Mesendoderm (in vitro differentiated cells): ENCODE results near the gene GCG.

ENCODE experiments used
- DNase-seq: peaks from one replicate; pipeline ENCODE4 v3.0.0; 2013
- H2AK5ac ChIP-seq: 2 replicates; pipeline ENCODE4 v1.6.1; 2013; ENCODE audit warnings: low read length, inconsistent platforms
- H2BK120ac ChIP-seq: 2 replicates; pipeline ENCODE4 v1.6.1; 2013; ENCODE audit warnings: low read depth, mild to moderate bottlenecking, low read length, moderate library complexity, mixed read lengths
- H2BK15ac ChIP-seq: replicated peaks from 2 replicates; pipeline ENCODE4 v1.6.1; 2013; ENCODE audit warnings: low read depth, mild to moderate bottlenecking, moderate library complexity
- H2BK5ac ChIP-seq: 2 replicates; pipeline ENCODE4 v1.6.1; 2013; ENCODE audit warnings: low read length, inconsistent platforms
- H3K18ac ChIP-seq: 2 replicates; pipeline ENCODE4 v1.6.1; 2013; ENCODE audit warnings: mild to moderate bottlenecking, low read length, mixed read lengths
- H3K23ac ChIP-seq: one replicate; pipeline ENCODE4 v1.6.1; 2013; ENCODE audit warnings: low read length
- H3K27ac ChIP-seq: 2 replicates; pipeline ENCODE4 v1.5.1; 2013; ENCODE audit warnings: low read depth, mild to moderate bottlenecking, inconsistent platforms, low read length, moderate library complexity
- H3K27me3 ChIP-seq: 2 replicates; pipeline ENCODE4 v1.6.1; 2013; ENCODE audit warnings: low read length, control low read depth, mild to moderate bottlenecking, inconsistent platforms; ENCODE audit not compliant: insufficient read depth, poor library complexity
- H3K36me3 ChIP-seq: 2 replicates; pipeline ENCODE4 v1.6.1; 2013; ENCODE audit warnings: low read length, inconsistent platforms; ENCODE audit not compliant: control insufficient read depth, insufficient read depth
- H3K4ac ChIP-seq: one replicate; pipeline ENCODE4 v1.6.1; 2013; ENCODE audit warnings: low read depth, mild to moderate bottlenecking, low read length, moderate library complexity
- H3K4me1 ChIP-seq: 2 replicates; pipeline ENCODE4 v1.6.1; 2013; ENCODE audit warnings: low read depth, low read length, inconsistent platforms; ENCODE audit not compliant: control insufficient read depth
- H3K4me2 ChIP-seq: 2 replicates; pipeline ENCODE4 v1.6.1; 2013; ENCODE audit warnings: low read length
- H3K4me3 ChIP-seq: 2 replicates; pipeline ENCODE4 v1.5.1; 2013; ENCODE audit warnings: mild to moderate bottlenecking, low read length
- H3K56ac ChIP-seq: one replicate; pipeline ENCODE4 v1.6.1; 2013; ENCODE audit warnings: low read length
- H3K79me1 ChIP-seq: 2 replicates; pipeline ENCODE4 v1.6.1; 2013; ENCODE audit warnings: low read length, inconsistent platforms
- H3K79me2 ChIP-seq: 2 replicates; pipeline ENCODE4 v1.6.1; 2013; ENCODE audit warnings: mild to moderate bottlenecking, low read length; ENCODE audit not compliant: control insufficient read depth, insufficient read depth
- H3K9ac ChIP-seq: 2 replicates; pipeline ENCODE4 v1.6.1; 2013; ENCODE audit warnings: low read length, inconsistent platforms
- H4K5ac ChIP-seq: one replicate; pipeline ENCODE4 v1.6.1; 2013; ENCODE audit warnings: low read length
- H4K8ac ChIP-seq: one replicate; pipeline ENCODE4 v1.6.1; 2013; ENCODE audit warnings: low read depth, mild to moderate bottlenecking, control low read depth, low read length, moderate library complexity
- WGBS: extraction: QIAGEN DNeasy Blood & Tissue Kit; methylation state at CpG from one replicate; pipeline ENCODE4 v1.1.7; 2013; ENCODE audit warnings: low lambda C conversion rate, missing lambda C conversion rate; ENCODE audit not compliant: insufficient coverage; ENCODE audit errors: extremely low coverage; 5-methylcytosine and 5-hydroxymethylcytosine counted together

The GCG gene

GRCh38 chr2:162159446-162159845 lies 7.4 kb upstream of the GCG start:
- Histone ChIP-seq H3K56ac (no peak overlapping the region), H2BK120ac (no peak overlapping the region), H3K27ac (no peak overlapping the region), H3K9ac (no peak overlapping the region), H2AK5ac (no peak overlapping the region), H3K79me2 (no peaks in the 10 kb centered on the region), H3K4ac (no peak overlapping the region), H3K4me1 (no peaks in the 10 kb centered on the region), H3K27me3 (no peaks in the 10 kb centered on the region), H4K5ac (no peak overlapping the region), H3K4me2 (no peak overlapping the region), H3K4me3 (no peak overlapping the region), H3K36me3 (no peaks in the 10 kb centered on the region), H3K79me1 (no peaks in the 10 kb centered on the region), H3K18ac (no peak overlapping the region), H2BK5ac (no peak overlapping the region), H2BK15ac (no peak overlapping the region), H4K8ac (no peak overlapping the region), H3K23ac (no peak overlapping the region)
- DNase-seq: no peak
- no CpG with 5 or more reads among the region's 6 CpGs for WGBS

GRCh38 chr2:162156149-162156548 lies 4.1 kb upstream of the GCG start:
- H3K18ac ChIP-seq: no peak overlapping the region

GRCh38 chr2:162155093-162155492 lies 3.0 kb upstream of the GCG start:
- Histone ChIP-seq H3K56ac (no peak overlapping the region), H3K4ac (no peak overlapping the region), H2AK5ac (no peak overlapping the region), H2BK120ac (no peak overlapping the region), H4K8ac (no peak overlapping the region), H4K5ac (no peak overlapping the region), H3K36me3 (no peaks in the 10 kb centered on the region), H2BK5ac (no peak overlapping the region), H3K4me2 (no peak overlapping the region), H3K18ac (no peak overlapping the region), H3K4me3 (no peak overlapping the region), H3K4me1 (no peaks in the 10 kb centered on the region), H3K79me1 (no peaks in the 10 kb centered on the region), H3K23ac (no peak overlapping the region), H3K79me2 (no peaks in the 10 kb centered on the region), H3K9ac (no peak overlapping the region), H3K27me3 (no peaks in the 10 kb centered on the region), H2BK15ac (no peak overlapping the region), H3K27ac (no peak overlapping the region)
- WGBS: no CpG with 5 or more reads among the region's 3 CpGs
- DNase-seq: no peak

More at GRCh38 chr2:162156149-162156548, 4.1 kb upstream of the GCG start:
- no peaks in the 10 kb centered on the region for H3K79me2 ChIP-seq
- no peak overlapping the region for H3K9ac ChIP-seq
- no peak overlapping the region for H4K5ac ChIP-seq
- H3K4me3 ChIP-seq: no peak overlapping the region
- no CpG with 5 or more reads among the region's 3 CpGs for WGBS
- no peaks in the 10 kb centered on the region for H3K79me1 ChIP-seq
- no peak overlapping the region for H2AK5ac ChIP-seq
- H3K27me3 ChIP-seq: no peaks in the 10 kb centered on the region
- no peak overlapping the region for H3K4ac ChIP-seq
- H3K4me2 ChIP-seq: no peak overlapping the region
- no peaks in the 10 kb centered on the region for H3K4me1 ChIP-seq
- H2BK5ac ChIP-seq: no peak overlapping the region
- no peak for DNase-seq
- H2BK120ac ChIP-seq: no peak overlapping the region
- H3K36me3 ChIP-seq: no peaks in the 10 kb centered on the region
- no peak overlapping the region for H3K56ac ChIP-seq
- no peak overlapping the region for H3K23ac ChIP-seq
- no peak overlapping the region for H2BK15ac ChIP-seq
- no peak overlapping the region for H4K8ac ChIP-seq
- H3K27ac ChIP-seq: no peak overlapping the region

- Histone ChIP-seq H3K79me1 (no peaks in the 10 kb centered on the region), H2BK120ac (no peak overlapping the region), H3K79me2 (no peaks in the 10 kb centered on the region), H3K9ac (no peak overlapping the region), H3K4me1 (no peaks in the 10 kb centered on the region), H3K23ac (no peak overlapping the region), H3K27me3 (no peaks in the 10 kb centered on the region), H3K4me2 (no peak overlapping the region), H4K5ac (no peak overlapping the region), H3K18ac (no peak overlapping the region), H3K36me3 (no peaks in the 10 kb centered on the region), H2AK5ac (no peak overlapping the region), H2BK5ac (no peak overlapping the region), H3K56ac (no peak overlapping the region), H3K4ac (no peak overlapping the region), H2BK15ac (no peak overlapping the region), H3K4me3 (no peak overlapping the region), H3K27ac (no peak overlapping the region), H4K8ac (no peak overlapping the region)
- WGBS: no CpG with 5 or more reads among the region's 5 CpGs
- DNase-seq: peak; percentile 69
These were observed 1.7 kb upstream of the GCG start for GRCh38 chr2:162153608-162154224.

GRCh38 chr2:162149940-162150339 lies 2.1 kb downstream of the GCG start:
- no CpG with 5 or more reads among the region's 8 CpGs for WGBS
- Histone ChIP-seq H2BK15ac (no peak overlapping the region), H3K56ac (no peak overlapping the region), H3K4me3 (no peak overlapping the region), H3K36me3 (no peaks in the 10 kb centered on the region), H3K27ac (no peak overlapping the region), H2AK5ac (no peak overlapping the region), H4K8ac (no peak overlapping the region), H3K4ac (no peak overlapping the region), H3K9ac (no peak overlapping the region), H3K79me1 (no peaks in the 10 kb centered on the region), H3K23ac (no peak overlapping the region), H2BK5ac (no peak overlapping the region), H3K27me3 (no peaks in the 10 kb centered on the region), H3K18ac (no peak overlapping the region), H3K4me1 (no peaks in the 10 kb centered on the region), H2BK120ac (no peak overlapping the region), H3K4me2 (no peak overlapping the region), H4K5ac (no peak overlapping the region), H3K79me2 (no peaks in the 10 kb centered on the region)
- DNase-seq: no peak

GRCh38 chr2:162149466-162149865 lies 2.6 kb downstream of the GCG start:
- Histone ChIP-seq H3K23ac (no peak overlapping the region), H3K27me3 (no peaks in the 10 kb centered on the region), H3K4ac (no peak overlapping the region), H4K8ac (no peak overlapping the region), H3K4me2 (no peak overlapping the region), H3K4me1 (no peaks in the 10 kb centered on the region), H3K36me3 (no peaks in the 10 kb centered on the region), H3K9ac (no peak overlapping the region), H3K4me3 (no peak overlapping the region), H3K56ac (no peak overlapping the region), H2BK5ac (no peak overlapping the region), H3K79me2 (no peaks in the 10 kb centered on the region), H2BK120ac (no peak overlapping the region), H3K18ac (no peak overlapping the region), H4K5ac (no peak overlapping the region), H3K27ac (no peak overlapping the region), H3K79me1 (no peaks in the 10 kb centered on the region), H2AK5ac (no peak overlapping the region), H2BK15ac (no peak overlapping the region)
- no CpG with 5 or more reads among the region's 2 CpGs for WGBS
- no peak for DNase-seq
